ENCODE data around the gene ANLN. TPM values are rescaled to one million over a fixed set of nuclear protein-coding genes. Genes with fewer than 3 reads are reported as not detected.
A peak's percentile ranks its signal among the peaks of the same experiment; 100 is the strongest.

ANLN gene
- total RNA-seq, 3 donors from 2014 or later (not counting 1 experiment from before 2014, with no cell fraction given): 1.7 to 2.9 (median 2.0) TPM

GRCh38 chr7:36473454-36474282 is 84.0 kb downstream of the ANLN start:
- H3K9me3 ChIP-seq (ENCODE audit: control insufficient read depth, insufficient read depth, low read length): no peaks in the 10 kb centered on the region
- H3K4me3 Mint-ChIP-seq: no peak overlapping the region
- no peaks in the 10 kb centered on the region for H3K9me3 Mint-ChIP-seq
- H3K36me3 ChIP-seq (ENCODE audit: control insufficient read depth, insufficient read depth, low read length): no peaks in the 10 kb centered on the region
- peaks cover 7% of the 10 kb centered on the region for H3K4me1 ChIP-seq (ENCODE audit: control insufficient read depth, insufficient read depth, low read length)
- no peak overlapping the region for H3K27ac ChIP-seq (ENCODE audit: low read length)
- H3K27me3 ChIP-seq (ENCODE audit: control insufficient read depth, insufficient read depth, low read length): no peaks in the 10 kb centered on the region
- no peaks in the 10 kb centered on the region for H3K27me3 Mint-ChIP-seq (ENCODE audit: low read depth in 2 of 2)
- intact Hi-C loops (cut with micrococcal nuclease): no loop called here
- DNase-seq (peak in 1 of 2 donors; percentile 30), ATAC-seq (peak in 1 of 3 donors; percentile 39)
- no peak overlapping the region for H3K27ac Mint-ChIP-seq
- 78% methylated on average over 12 of the region's 12 CpGs for WGBS (ENCODE audit: insufficient coverage)
- TF ChIP-seq CTCF (IDR thresholded peaks at IDR 0.05): peak; percentile 21
- no peak overlapping the region for H3K4me3 ChIP-seq (ENCODE audit: low read length)
- H3K36me3 Mint-ChIP-seq: no peaks in the 10 kb centered on the region
- peaks cover 9 to 11% of the 10 kb centered on the region in 2 donors for H3K4me1 Mint-ChIP-seq

GRCh38 chr7:36474283-36475010 is 84.8 kb downstream of the ANLN start:
- Histone ChIP-seq H3K27me3 (ENCODE audit: control insufficient read depth, insufficient read depth, low read length) (no peaks in the 10 kb centered on the region), H3K27ac (ENCODE audit: low read length) (no peak overlapping the region), H3K4me1 (ENCODE audit: control insufficient read depth, insufficient read depth, low read length) (peaks cover 7% of the 10 kb centered on the region), H3K9me3 (ENCODE audit: control insufficient read depth, insufficient read depth, low read length) (no peaks in the 10 kb centered on the region), H3K4me3 (ENCODE audit: low read length) (no peak overlapping the region), H3K36me3 (ENCODE audit: control insufficient read depth, insufficient read depth, low read length) (no peaks in the 10 kb centered on the region)
- ATAC-seq (peak in 2 of 3 donors; percentile 18 to 34), DNase-seq (no peak)
- no peaks in the 10 kb centered on the region for H3K9me3 Mint-ChIP-seq
- no peak overlapping the region for H3K27ac Mint-ChIP-seq
- TF ChIP-seq CTCF (IDR thresholded peaks at IDR 0.05): no peak
- intact Hi-C loops (cut with micrococcal nuclease): no loop called here
- peaks cover 7% of the 10 kb centered on the region for H3K36me3 Mint-ChIP-seq
- no peaks in the 10 kb centered on the region for H3K27me3 Mint-ChIP-seq (ENCODE audit: low read depth in 2 of 2)
- 8% methylated on average over 6 of the region's 6 CpGs for WGBS (ENCODE audit: insufficient coverage)
- peaks cover 9 to 11% of the 10 kb centered on the region in 2 donors for H3K4me1 Mint-ChIP-seq
- no peak overlapping the region for H3K4me3 Mint-ChIP-seq

- H3K36me3 Mint-ChIP-seq: peaks cover 12% of the 10 kb centered on the region
- H3K9me3 ChIP-seq (ENCODE audit: control insufficient read depth, insufficient read depth, low read length): no peaks in the 10 kb centered on the region
- no peak overlapping the region for H3K27ac Mint-ChIP-seq
- H3K36me3 ChIP-seq (ENCODE audit: control insufficient read depth, insufficient read depth, low read length): no peaks in the 10 kb centered on the region
- H3K27ac ChIP-seq (ENCODE audit: low read length): no peak overlapping the region
- H3K4me1 Mint-ChIP-seq: peaks cover 9 to 11% of the 10 kb centered on the region in 2 donors
- H3K9me3 Mint-ChIP-seq: no peaks in the 10 kb centered on the region
- no peak for TF ChIP-seq CTCF (IDR thresholded peaks at IDR 0.05)
- DNase-seq (no peak), ATAC-seq (no peak)
- H3K4me3 ChIP-seq (ENCODE audit: low read length): no peak overlapping the region
- H3K4me3 Mint-ChIP-seq: no peak overlapping the region
- H3K27me3 ChIP-seq (ENCODE audit: control insufficient read depth, insufficient read depth, low read length): no peaks in the 10 kb centered on the region
- peaks cover 7% of the 10 kb centered on the region for H3K4me1 ChIP-seq (ENCODE audit: control insufficient read depth, insufficient read depth, low read length)
- H3K27me3 Mint-ChIP-seq (ENCODE audit: low read depth in 2 of 2): peaks cover 0 to 4% of the 10 kb centered on the region in 2 donors
- intact Hi-C loops (cut with micrococcal nuclease): no loop called here
These were observed 85.3 kb downstream of the ANLN start for GRCh38 chr7:36475011-36475342.
